ENCODE measurements around the gene PRLR. TPM values are rescaled to one million over a fixed set of nuclear protein-coding genes. Genes with fewer than 3 reads are reported as not detected.
"Not testable (repeated sequence)": the region's sequence is repeated elsewhere in the genome, so short reads cannot be mapped to it uniquely, and the experiment has no call there.

Gene PRLR
- total RNA-seq, 1 experiment from 2014 or later: not detected

DNA sequence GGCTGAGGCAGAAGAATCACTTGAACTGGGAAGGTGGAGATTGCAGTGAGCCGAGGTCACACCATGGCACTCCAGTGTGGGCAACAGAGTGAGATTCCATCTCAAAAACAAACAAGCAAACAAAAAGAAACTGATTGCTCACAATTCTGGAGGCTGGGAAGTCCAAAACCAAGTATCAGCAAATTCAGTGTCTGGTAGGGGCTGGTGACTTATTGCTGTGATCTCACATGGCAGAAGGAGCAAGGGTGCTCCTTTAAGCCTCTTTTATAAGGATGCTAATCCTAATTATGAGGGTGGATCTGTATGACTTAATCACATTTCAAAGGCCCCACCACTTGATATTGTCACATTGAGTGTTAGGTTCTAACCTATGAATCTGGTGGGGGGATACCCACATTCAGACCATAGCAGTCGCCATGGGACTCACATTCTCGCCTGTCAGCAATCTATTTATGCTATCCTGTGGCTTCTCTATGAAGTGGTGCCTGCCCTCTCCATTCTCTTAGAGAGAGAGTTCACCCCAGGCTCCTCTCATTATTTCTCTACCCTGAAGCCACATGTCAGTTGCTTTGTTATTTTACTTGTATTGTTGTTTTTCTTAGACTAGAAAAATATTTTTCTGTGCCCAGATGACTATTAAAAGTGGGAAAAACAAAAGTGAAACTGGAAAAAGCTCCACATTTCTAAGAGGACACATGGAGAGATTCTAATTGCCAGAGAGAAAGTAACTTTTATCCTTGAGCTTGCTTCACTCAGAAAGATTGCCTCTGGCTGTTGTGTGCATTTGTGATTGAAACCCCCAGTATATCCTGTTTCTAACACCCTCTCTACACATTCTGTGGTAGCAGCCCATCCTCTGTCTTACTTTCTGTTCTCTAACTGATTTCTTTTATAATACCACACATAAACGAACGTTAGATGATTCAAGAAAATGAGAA, 18.8 kb upstream of the PRLR start:
- H3K4me3 ChIP-seq (ENCODE audit: low read length): no peak overlapping the region
- no peak overlapping the region for H3K27ac ChIP-seq (ENCODE audit: low read length)
- no peaks in the 10 kb centered on the region for H3K79me2 ChIP-seq (ENCODE audit: low read length)
- no peak overlapping the region for H2AFZ ChIP-seq (ENCODE audit: low read length)
- no peaks in the 10 kb centered on the region for H3K27me3 ChIP-seq (ENCODE audit: low read length)
- no peaks in the 10 kb centered on the region for H3K4me1 ChIP-seq (ENCODE audit: low read length)
- H3K9me3 ChIP-seq (ENCODE audit: low read length): no peaks in the 10 kb centered on the region
- no peaks in the 10 kb centered on the region for H3K36me3 ChIP-seq (ENCODE audit: insufficient read depth, low read length)
- no peak overlapping the region for H3K4me2 ChIP-seq (ENCODE audit: low read depth, low read length, poor library complexity, severe bottlenecking)
- H3K9ac ChIP-seq (ENCODE audit: low read length): no peak overlapping the region
- no peaks in the 10 kb centered on the region for H3K9me2 ChIP-seq (replicated peaks; ENCODE audit: insufficient read depth, low read length)
- DNase-seq: no peak
- no peaks in the 10 kb centered on the region for H4K20me1 ChIP-seq (ENCODE audit: insufficient read depth, low read depth, low read length)

DNA sequence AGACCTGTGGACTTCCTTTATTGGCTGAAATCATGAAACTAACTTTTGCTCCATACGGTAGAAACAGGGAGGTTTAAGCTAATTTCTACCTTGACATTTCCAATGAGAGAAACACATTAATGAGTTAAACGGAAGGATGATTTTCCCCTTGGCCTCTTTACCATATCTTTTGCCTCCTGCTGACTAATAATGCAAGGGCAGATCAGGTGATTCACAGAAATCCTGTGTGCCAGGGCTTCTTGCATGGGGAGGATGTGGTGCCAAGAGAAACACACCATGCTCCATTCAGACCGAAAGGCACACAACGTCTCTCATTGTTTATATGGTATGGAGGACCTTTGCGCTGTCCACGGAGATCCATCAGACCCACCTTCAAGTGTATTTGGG, 17.4 kb upstream of the PRLR start:
- Histone ChIP-seq H3K36me3 (ENCODE audit: insufficient read depth, low read length) (no peaks in the 10 kb centered on the region), H3K4me1 (ENCODE audit: low read length) (no peaks in the 10 kb centered on the region), H3K9me2 (replicated peaks; ENCODE audit: insufficient read depth, low read length) (no peaks in the 10 kb centered on the region), H3K9me3 (ENCODE audit: low read length) (no peaks in the 10 kb centered on the region), H3K27me3 (ENCODE audit: low read length) (no peaks in the 10 kb centered on the region), H3K4me3 (ENCODE audit: low read length) (no peak overlapping the region), H3K9ac (ENCODE audit: low read length) (no peak overlapping the region), H3K79me2 (ENCODE audit: low read length) (no peaks in the 10 kb centered on the region), H3K27ac (ENCODE audit: low read length) (no peak overlapping the region), H3K4me2 (ENCODE audit: low read depth, low read length, poor library complexity, severe bottlenecking) (no peak overlapping the region), H4K20me1 (ENCODE audit: insufficient read depth, low read depth, low read length) (no peaks in the 10 kb centered on the region), H2AFZ (ENCODE audit: low read length) (no peak overlapping the region)
- DNase-seq: no peak

DNA sequence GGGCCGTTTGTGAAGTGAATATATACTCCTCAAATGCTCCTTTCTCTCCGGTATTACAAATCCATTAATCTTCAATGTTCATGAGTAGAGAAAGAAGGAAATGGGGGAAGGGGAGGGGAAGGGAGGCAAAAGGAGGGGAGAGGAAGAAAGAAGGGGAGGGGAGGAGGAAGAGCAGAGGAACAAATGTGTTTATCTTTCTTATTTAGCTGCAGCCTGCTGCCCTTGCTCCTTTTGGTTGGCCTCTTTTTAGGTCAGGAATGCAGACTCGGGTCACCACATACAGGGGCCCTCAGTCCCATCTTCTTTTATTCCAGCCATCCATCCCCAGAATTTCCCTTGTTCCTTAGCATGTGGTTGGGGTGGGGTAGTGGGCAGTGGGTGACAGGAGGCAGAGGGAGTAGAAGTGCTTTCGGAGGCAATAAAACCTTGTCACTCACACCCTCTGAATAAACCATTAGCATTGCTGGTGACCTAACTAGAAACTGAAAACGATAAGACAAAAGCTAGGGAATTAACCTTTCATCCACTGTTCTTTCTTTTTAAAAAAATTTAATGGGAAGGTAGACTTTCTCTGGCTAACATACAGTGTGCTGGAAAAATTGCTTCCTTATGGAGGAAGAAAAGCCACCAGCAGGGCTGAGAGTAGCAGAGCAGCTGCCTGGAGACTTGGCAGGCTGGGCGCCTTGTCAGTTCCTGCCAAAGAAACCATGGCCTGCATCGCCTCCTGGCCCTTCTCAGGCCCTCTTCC, 16.8 kb upstream of the PRLR start:
- Histone ChIP-seq H3K27me3 (ENCODE audit: low read length) (no peaks in the 10 kb centered on the region), H3K36me3 (ENCODE audit: insufficient read depth, low read length) (no peaks in the 10 kb centered on the region), H2AFZ (ENCODE audit: low read length) (no peak overlapping the region), H4K20me1 (ENCODE audit: insufficient read depth, low read depth, low read length) (no peaks in the 10 kb centered on the region), H3K9ac (ENCODE audit: low read length) (no peak overlapping the region), H3K4me2 (ENCODE audit: low read depth, low read length, poor library complexity, severe bottlenecking) (no peak overlapping the region), H3K79me2 (ENCODE audit: low read length) (no peaks in the 10 kb centered on the region), H3K4me3 (ENCODE audit: low read length) (no peak overlapping the region), H3K9me2 (replicated peaks; ENCODE audit: insufficient read depth, low read length) (no peaks in the 10 kb centered on the region), H3K9me3 (ENCODE audit: low read length) (no peaks in the 10 kb centered on the region), H3K27ac (ENCODE audit: low read length) (no peak overlapping the region), H3K4me1 (ENCODE audit: low read length) (no peaks in the 10 kb centered on the region)
- DNase-seq: no peak

DNA sequence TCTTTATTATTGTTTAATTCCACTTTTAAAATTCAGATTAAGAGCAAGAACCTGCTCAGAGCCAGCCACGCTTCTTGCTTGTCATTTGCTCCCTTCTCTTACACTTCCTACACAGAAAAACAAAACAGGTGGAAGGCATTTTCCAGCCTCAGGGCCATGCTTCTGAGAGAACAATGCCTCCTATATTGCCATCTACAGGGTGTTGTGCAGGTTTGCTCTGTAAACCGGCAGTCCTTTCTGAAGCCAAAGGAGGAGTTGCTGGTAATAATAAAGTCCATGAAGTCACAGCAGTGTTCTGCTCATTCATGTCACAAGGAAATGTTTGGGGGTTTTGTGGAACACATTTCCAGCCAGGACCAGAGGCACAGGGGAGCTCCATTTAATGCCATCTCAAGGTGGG, 16.1 kb upstream of the PRLR start:
- no peak overlapping the region for H3K9ac ChIP-seq (ENCODE audit: low read length)
- no peaks in the 10 kb centered on the region for H3K9me2 ChIP-seq (replicated peaks; ENCODE audit: insufficient read depth, low read length)
- H3K9me3 ChIP-seq (ENCODE audit: low read length): no peaks in the 10 kb centered on the region
- no peaks in the 10 kb centered on the region for H3K27me3 ChIP-seq (ENCODE audit: low read length)
- H3K4me3 ChIP-seq (ENCODE audit: low read length): no peak overlapping the region
- no peaks in the 10 kb centered on the region for H3K79me2 ChIP-seq (ENCODE audit: low read length)
- no peak overlapping the region for H3K27ac ChIP-seq (ENCODE audit: low read length)
- H2AFZ ChIP-seq (ENCODE audit: low read length): no peak overlapping the region
- no peaks in the 10 kb centered on the region for H3K36me3 ChIP-seq (ENCODE audit: insufficient read depth, low read length)
- DNase-seq: no peak
- no peaks in the 10 kb centered on the region for H3K4me1 ChIP-seq (ENCODE audit: low read length)
- H4K20me1 ChIP-seq (ENCODE audit: insufficient read depth, low read depth, low read length): no peaks in the 10 kb centered on the region
- H3K4me2 ChIP-seq (ENCODE audit: low read depth, low read length, poor library complexity, severe bottlenecking): no peak overlapping the region

DNA sequence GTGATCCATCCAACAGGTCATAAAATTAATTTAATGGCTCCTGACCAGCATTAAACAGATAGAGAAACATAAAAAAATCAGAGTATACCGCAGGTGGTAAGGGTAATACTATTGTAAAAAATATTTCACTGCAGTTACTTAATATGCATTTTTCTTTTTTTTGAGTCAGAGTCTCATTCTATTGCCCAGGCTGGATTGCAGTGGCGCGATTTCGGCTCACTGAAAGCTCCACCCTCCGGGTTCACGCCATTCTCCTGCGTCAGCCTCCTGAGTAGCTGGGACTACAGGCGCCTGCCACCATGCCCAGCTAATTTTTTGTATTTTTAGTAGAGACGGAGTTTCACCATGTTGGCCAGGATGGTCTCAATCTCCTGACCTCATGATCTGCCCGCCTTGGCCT, 15.1 kb upstream of the PRLR start:
- DNase-seq; H3K27ac ChIP-seq (ENCODE audit: low read length); H2AFZ ChIP-seq (ENCODE audit: low read length); H3K4me2 ChIP-seq (ENCODE audit: low read depth, low read length, poor library complexity, severe bottlenecking); H3K9me3 ChIP-seq (ENCODE audit: low read length); H3K4me1 ChIP-seq (ENCODE audit: low read length); H3K27me3 ChIP-seq (ENCODE audit: low read length); H4K20me1 ChIP-seq (ENCODE audit: insufficient read depth, low read depth, low read length); H3K9ac ChIP-seq (ENCODE audit: low read length); H3K79me2 ChIP-seq (ENCODE audit: low read length); H3K4me3 ChIP-seq (ENCODE audit: low read length); H3K9me2 ChIP-seq (replicated peaks; ENCODE audit: insufficient read depth, low read length); H3K36me3 ChIP-seq (ENCODE audit: insufficient read depth, low read length): not testable (repeated sequence)

DNA sequence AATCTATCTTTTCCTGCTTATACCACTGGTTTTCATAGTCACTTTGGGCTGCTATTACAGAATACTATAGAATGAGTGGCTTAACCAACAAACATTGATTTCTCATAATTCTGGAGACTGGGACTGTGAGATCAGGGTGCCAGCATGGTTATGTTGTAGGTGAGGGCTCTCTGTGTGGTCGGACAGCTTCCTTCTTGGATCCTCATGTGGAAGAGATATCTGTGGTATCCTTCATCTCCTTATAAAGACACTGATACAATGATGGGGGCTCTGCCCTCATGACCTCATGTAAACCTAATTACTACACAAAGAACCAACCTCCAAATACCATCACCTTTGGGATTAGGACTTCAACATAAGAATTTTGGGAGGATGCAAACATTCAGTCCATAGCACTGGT, 13.9 kb upstream of the PRLR start:
- Histone ChIP-seq H3K36me3 (ENCODE audit: insufficient read depth, low read length) (no peaks in the 10 kb centered on the region), H2AFZ (ENCODE audit: low read length) (no peak overlapping the region), H3K4me2 (ENCODE audit: low read depth, low read length, poor library complexity, severe bottlenecking) (no peak overlapping the region), H3K4me3 (ENCODE audit: low read length) (no peak overlapping the region), H3K9ac (ENCODE audit: low read length) (no peak overlapping the region), H3K79me2 (ENCODE audit: low read length) (no peaks in the 10 kb centered on the region), H4K20me1 (ENCODE audit: insufficient read depth, low read depth, low read length) (no peaks in the 10 kb centered on the region), H3K27ac (ENCODE audit: low read length) (no peak overlapping the region), H3K4me1 (ENCODE audit: low read length) (no peaks in the 10 kb centered on the region), H3K9me2 (replicated peaks; ENCODE audit: insufficient read depth, low read length) (no peaks in the 10 kb centered on the region), H3K9me3 (ENCODE audit: low read length) (no peaks in the 10 kb centered on the region), H3K27me3 (ENCODE audit: low read length) (no peaks in the 10 kb centered on the region)
- no peak for DNase-seq

DNA sequence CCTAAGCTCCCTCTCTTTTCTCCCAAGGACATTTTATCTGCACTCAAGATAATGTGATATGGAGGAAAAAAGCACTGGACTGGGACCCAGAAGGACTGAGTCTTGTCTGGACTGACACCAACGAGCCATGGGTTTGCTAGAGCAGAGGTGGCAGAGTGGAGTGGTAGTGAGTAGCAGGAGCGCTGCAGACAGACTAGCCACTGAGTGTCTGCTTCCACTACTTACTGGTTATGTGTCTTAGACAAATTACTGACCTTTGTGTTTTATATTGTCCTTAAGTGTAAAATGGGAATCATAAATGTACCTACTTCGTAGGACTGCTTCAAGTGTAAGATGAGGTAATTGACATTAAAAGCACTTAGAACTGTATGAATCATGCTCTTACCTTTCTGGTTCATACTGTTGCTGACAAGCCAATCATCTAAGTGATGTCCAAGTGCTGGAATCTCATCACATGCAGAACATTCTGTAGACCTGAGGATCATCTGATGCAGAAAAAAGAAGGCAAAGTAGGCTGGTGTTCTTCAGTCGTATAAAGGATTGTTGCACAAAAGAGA, 12.5 kb upstream of the PRLR start:
- Histone ChIP-seq H3K9ac (ENCODE audit: low read length) (no peak overlapping the region), H3K9me2 (replicated peaks; ENCODE audit: insufficient read depth, low read length) (no peaks in the 10 kb centered on the region), H4K20me1 (ENCODE audit: insufficient read depth, low read depth, low read length) (no peaks in the 10 kb centered on the region), H3K27ac (ENCODE audit: low read length) (no peak overlapping the region), H2AFZ (ENCODE audit: low read length) (no peak overlapping the region), H3K27me3 (ENCODE audit: low read length) (no peaks in the 10 kb centered on the region), H3K36me3 (ENCODE audit: insufficient read depth, low read length) (no peaks in the 10 kb centered on the region), H3K79me2 (ENCODE audit: low read length) (no peaks in the 10 kb centered on the region), H3K4me1 (ENCODE audit: low read length) (no peaks in the 10 kb centered on the region), H3K9me3 (ENCODE audit: low read length) (no peaks in the 10 kb centered on the region), H3K4me2 (ENCODE audit: low read depth, low read length, poor library complexity, severe bottlenecking) (no peak overlapping the region), H3K4me3 (ENCODE audit: low read length) (no peak overlapping the region)
- DNase-seq: no peak

DNA sequence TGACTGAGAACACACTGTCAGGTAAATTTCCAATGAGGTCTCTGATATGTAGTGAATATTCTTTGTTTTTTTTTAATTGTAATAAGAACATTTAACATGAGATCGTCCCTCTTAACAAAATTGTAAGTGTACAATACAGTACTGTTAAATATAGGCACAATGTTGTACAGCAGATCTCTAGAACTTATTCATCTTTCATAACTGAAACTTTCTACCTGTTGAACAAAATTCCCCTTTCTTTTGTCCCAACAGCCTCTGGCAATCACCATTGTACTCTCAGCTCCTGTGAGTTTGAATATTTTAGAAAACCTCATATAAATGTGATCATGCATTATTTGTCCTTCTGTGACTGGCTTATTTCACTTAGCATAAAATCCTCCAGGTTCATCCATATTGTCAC, 10.6 kb upstream of the PRLR start:
- no peaks in the 10 kb centered on the region for H4K20me1 ChIP-seq (ENCODE audit: insufficient read depth, low read depth, low read length)
- H2AFZ ChIP-seq (ENCODE audit: low read length): no peak overlapping the region

More for the DNA sequence above, 10.6 kb upstream of the PRLR start:
- Histone ChIP-seq H3K27ac (ENCODE audit: low read length) (no peak overlapping the region), H3K4me3 (ENCODE audit: low read length) (no peak overlapping the region), H3K79me2 (ENCODE audit: low read length) (no peaks in the 10 kb centered on the region), H3K9me3 (ENCODE audit: low read length) (no peaks in the 10 kb centered on the region), H3K4me2 (ENCODE audit: low read depth, low read length, poor library complexity, severe bottlenecking) (no peak overlapping the region), H3K36me3 (ENCODE audit: insufficient read depth, low read length) (no peaks in the 10 kb centered on the region), H3K4me1 (ENCODE audit: low read length) (no peaks in the 10 kb centered on the region), H3K9ac (ENCODE audit: low read length) (no peak overlapping the region), H3K9me2 (replicated peaks; ENCODE audit: insufficient read depth, low read length) (no peaks in the 10 kb centered on the region), H3K27me3 (ENCODE audit: low read length) (no peaks in the 10 kb centered on the region)
- DNase-seq: no peak

Data from Karpas-422 (cell line).